IPS-15b (cell line): ENCODE measurements around the gene CCL8.

Source experiments
- H3K27me3 ChIP-seq: one replicate; pipeline ENCODE4 v1.6.1; 2013; ENCODE audit warnings: low read length; ENCODE audit not compliant: control insufficient read depth, insufficient read depth
- H3K36me3 ChIP-seq: one replicate; pipeline ENCODE4 v1.6.1; 2013; ENCODE audit warnings: low read length; ENCODE audit not compliant: control insufficient read depth, insufficient read depth
- H3K4me1 ChIP-seq: one replicate; pipeline ENCODE4 v1.6.1; 2013; ENCODE audit warnings: mild to moderate bottlenecking, low read length; ENCODE audit not compliant: control insufficient read depth, insufficient read depth
- H3K4me3 ChIP-seq: one replicate; pipeline ENCODE4 v1.5.1; 2013; ENCODE audit warnings: low read depth, low read length
- H3K9ac ChIP-seq: one replicate; pipeline ENCODE4 v1.6.1; 2013; ENCODE audit warnings: low read depth, mild to moderate bottlenecking, low read length
- H3K9me3 ChIP-seq: one replicate; pipeline ENCODE4 v1.6.1; 2013; ENCODE audit warnings: mild to moderate bottlenecking, low read length; ENCODE audit not compliant: control insufficient read depth, insufficient read depth

Gene CCL8

DNA sequence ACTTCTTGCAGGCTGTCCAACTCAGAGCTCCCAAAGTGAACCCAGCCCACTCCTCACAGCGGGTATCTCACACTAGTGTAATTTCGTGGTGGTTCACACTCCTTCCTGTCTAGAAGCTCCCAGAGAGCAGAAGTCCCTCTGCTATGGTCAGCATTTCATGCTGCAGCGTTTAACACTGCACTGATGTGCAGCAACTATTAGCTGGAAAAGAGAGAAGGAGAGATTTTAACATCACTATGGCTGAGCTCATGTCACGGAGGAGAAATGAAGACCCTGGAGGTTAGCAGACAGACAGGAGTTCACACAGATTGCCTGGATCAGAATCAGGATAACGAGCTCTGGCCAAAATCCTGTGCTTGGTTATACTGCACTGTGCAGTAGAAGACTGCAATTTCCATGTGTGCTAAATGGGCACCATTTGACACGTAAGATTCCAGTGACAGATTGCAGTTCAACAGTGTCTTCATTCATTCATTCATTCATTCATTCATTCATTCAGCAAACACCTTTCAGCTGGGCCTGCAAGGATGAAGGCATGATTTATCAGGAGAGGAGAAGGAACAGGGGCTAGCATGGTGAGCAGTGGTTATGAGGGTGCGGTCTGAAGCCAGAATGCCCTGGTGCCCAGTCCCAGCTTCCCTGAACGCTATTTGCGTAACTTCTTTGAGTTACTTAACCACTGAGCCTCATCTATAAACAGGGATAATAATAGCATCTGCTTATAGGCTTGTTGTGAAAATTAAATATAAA lies 49.1 kb downstream of the CCL8 start:
- no peaks in the 10 kb centered on the region for H3K4me1 ChIP-seq
- H3K4me3 ChIP-seq, result no peak overlapping the region
- no peaks in the 10 kb centered on the region for H3K36me3 ChIP-seq
- no peaks in the 10 kb centered on the region for H3K27me3 ChIP-seq
- no peaks in the 10 kb centered on the region for H3K9me3 ChIP-seq
- H3K9ac ChIP-seq, result no peak overlapping the region

GRCh38 chr17:34368946-34369500 lies 49.8 kb downstream of the CCL8 start:
- Histone ChIP-seq H3K4me1 (no peaks in the 10 kb centered on the region), H3K9me3 (no peaks in the 10 kb centered on the region), H3K4me3 (no peak overlapping the region), H3K9ac (no peak overlapping the region), H3K36me3 (no peaks in the 10 kb centered on the region), H3K27me3 (no peaks in the 10 kb centered on the region)

DNA sequence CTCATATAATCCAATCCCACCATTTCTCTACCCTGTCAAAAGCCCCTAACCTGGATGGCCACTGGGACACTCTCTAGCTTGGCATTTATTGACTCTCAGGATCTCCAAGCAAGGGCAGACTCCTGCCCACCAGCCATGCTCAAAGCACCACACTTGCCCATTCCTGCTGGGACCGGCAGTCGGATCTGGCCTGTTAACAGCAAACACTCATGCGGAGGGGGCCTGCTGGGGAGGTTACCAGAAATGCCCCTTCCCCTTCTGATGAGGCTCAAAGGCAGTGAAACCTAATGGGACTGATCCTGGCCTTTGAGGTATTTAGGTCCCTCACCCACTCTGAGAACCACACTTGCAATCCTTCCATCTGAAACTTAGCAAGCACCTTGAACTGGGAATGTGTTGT lies 50.3 kb downstream of the CCL8 start:
- Histone ChIP-seq H3K4me1 (no peaks in the 10 kb centered on the region), H3K9ac (no peak overlapping the region), H3K9me3 (no peaks in the 10 kb centered on the region), H3K4me3 (no peak overlapping the region), H3K36me3 (no peaks in the 10 kb centered on the region), H3K27me3 (no peaks in the 10 kb centered on the region)

DNA sequence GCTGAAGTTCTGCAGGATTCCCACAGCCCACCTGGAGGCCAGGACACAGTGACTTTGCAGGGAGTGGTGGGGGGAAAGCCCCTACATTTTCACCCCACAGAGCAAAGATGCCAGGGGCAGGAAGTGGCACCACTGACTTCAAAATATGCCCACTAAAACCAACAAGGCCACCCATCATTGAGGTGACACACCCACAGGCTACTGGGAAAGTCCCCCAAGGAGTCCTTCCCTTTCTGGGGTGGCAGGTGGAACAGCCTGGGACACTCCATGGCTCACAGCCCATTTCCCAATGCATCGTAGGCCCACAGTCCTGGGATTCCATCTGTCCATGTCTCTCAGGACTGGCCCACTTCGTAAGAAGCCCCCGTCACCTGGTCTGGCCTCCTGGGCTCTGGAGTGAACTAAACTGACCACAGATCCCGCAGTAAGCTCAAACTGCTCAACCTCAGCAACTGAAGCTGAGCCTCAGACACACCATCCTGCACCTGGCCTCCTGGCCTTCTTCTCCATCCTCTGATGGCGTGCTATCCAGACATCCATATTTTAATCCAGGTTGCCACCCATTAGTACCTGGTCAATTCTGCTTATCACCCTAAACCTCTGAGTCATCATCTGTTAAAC lies 51.3 kb downstream of the CCL8 start:
- no peaks in the 10 kb centered on the region for H3K4me1 ChIP-seq
- H3K9ac ChIP-seq, result no peak overlapping the region
- no peaks in the 10 kb centered on the region for H3K27me3 ChIP-seq

DNA sequence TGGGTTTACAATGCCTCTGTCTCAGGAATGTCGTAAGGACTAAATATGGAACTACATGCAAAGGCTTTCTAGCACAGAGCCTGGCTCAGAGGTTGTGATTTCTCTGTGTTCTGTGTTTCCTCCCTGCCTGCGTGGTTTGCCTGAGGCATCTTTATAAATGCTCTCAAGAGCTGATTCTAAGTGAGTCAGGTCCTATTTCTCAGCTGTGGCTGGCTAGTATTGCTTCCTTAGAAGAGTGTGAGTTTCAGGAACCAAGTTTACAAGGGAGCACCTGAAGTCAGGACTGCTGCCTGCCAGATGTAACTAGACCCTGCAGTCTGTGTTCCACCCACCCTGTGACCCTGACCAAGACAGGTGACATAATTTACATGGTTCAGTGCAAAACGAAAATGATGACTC lies 51.8 kb downstream of the CCL8 start:
- no peak overlapping the region for H3K9ac ChIP-seq
- no peaks in the 10 kb centered on the region for H3K36me3 ChIP-seq
- H3K9me3 ChIP-seq, result no peaks in the 10 kb centered on the region
- no peak overlapping the region for H3K4me3 ChIP-seq
- H3K27me3 ChIP-seq, result no peaks in the 10 kb centered on the region
- H3K4me1 ChIP-seq, result no peaks in the 10 kb centered on the region

More for the DNA sequence above, 51.3 kb downstream of the CCL8 start:
- H3K36me3 ChIP-seq, result no peaks in the 10 kb centered on the region
- H3K9me3 ChIP-seq, result no peaks in the 10 kb centered on the region
- H3K4me3 ChIP-seq, result no peak overlapping the region
